Activated T-cell treated with anti-CD3 and anti-CD28 coated beads, Interleukin-2, amount 50 U/mL, for 4 hours (primary cell): Measurements from ENCODE around the gene PLXDC2. TPM values are rescaled to one million over a fixed set of nuclear protein-coding genes. Genes with fewer than 3 reads are reported as not detected.

Source experiments
- ATAC-seq, 2 donors: fragments of 200-7000 bp; cut with Tn5 transposase; one replicate each; pipeline ENCODE4 v1.10.0; 2021
- DNase-seq: peaks from one replicate; pipeline ENCODE4 v3.0.0-alpha.2; 2020
- H3K27me3 Mint-ChIP-seq: one replicate; pipeline ENCODE4 v1.8.0; 2021; ENCODE audit warnings: low read depth, mixed read lengths
- H3K36me3 Mint-ChIP-seq: one replicate; pipeline ENCODE4 v1.8.0; 2022; ENCODE audit warnings: mixed read lengths; ENCODE audit not compliant: insufficient read depth
- H3K4me1 Mint-ChIP-seq: one replicate; pipeline ENCODE4 v1.8.0; 2021; ENCODE audit warnings: low read depth, mixed read lengths
- H3K4me3 Mint-ChIP-seq: one replicate; pipeline ENCODE4 v1.8.0; 2021; ENCODE audit warnings: mild to moderate bottlenecking, moderate library complexity, mixed read lengths
- H3K9me3 Mint-ChIP-seq: one replicate; pipeline ENCODE4 v1.8.0; 2021; ENCODE audit warnings: mixed read lengths
- total RNA-seq, 3 donors: library from RNA; stranded (reverse); gene quantifications; one replicate each; pipeline ENCODE4 v1.2.1, GENCODE V29; 2021

The PLXDC2 gene
- total RNA-seq, 3 donors from 2014 or later = 0.08 to 0.21 (median 0.16) TPM

DNA sequence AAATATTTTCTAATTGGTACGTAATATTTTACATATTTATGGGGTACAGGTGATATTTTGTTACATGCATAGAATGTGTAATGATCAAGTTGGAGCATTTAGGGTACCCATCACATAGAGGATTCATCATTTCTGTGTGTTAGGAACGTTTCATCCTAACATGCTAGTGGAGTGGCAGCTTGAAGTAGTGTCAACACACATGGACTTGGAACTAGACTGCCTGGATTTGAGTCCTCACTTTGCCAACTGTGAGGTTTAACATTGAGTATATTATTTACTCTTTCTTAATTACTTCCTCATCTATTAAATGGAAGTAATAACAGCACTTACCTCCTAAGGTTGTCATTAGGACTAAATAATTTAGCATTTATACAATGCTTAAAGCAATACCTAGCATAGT lies 241.9 kb downstream of the PLXDC2 start:
- Mint-ChIP-seq H3K27me3 (no peaks in the 10 kb centered on the region), H3K36me3 (no peaks in the 10 kb centered on the region), H3K4me1 (no peaks in the 10 kb centered on the region), H3K9me3 (peaks cover 5% of the 10 kb centered on the region), H3K4me3 (no peak overlapping the region)
- DNase-seq (no peak), ATAC-seq (no peak)

DNA sequence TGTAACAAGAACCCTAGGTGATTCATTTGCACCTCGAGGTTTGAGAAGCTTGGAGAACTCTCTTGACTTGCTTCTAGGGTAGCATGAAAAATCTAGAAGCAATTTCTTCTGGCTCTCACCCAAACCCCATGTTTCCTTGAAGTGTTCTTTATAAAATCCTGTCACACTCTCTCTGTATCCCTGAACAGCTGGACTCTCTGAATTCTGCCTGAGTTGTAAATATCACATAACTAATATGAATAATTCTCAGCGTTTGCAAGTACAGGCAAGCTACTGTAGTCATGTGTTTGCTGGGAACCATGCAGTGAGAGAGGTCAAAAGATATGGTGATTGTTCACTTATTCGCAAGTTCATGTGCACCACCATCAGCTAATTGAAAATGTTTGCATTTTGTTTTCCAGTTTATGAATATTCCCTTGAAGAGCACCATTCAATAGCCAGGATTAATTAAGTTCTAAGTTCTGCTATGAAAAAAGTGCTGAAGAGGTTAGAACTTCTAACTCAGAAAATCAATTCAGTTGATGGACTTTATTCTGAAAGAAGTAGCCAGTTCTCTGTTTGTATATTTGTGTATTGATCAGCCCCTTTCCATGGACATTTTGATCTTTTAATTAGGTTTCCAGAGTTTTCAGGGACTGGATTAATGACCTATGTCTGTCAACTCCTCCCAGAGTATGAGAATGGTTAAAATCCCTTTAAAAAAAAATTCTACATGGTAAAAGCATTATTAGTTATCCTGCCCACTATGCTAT lies 243.0 kb downstream of the PLXDC2 start:
- H3K4me1 Mint-ChIP-seq = no peaks in the 10 kb centered on the region
- no peaks in the 10 kb centered on the region for H3K27me3 Mint-ChIP-seq
- ATAC-seq (no peak), DNase-seq (no peak)
- peaks cover 3% of the 10 kb centered on the region for H3K9me3 Mint-ChIP-seq
- H3K36me3 Mint-ChIP-seq = no peaks in the 10 kb centered on the region
- H3K4me3 Mint-ChIP-seq = no peak overlapping the region

DNA sequence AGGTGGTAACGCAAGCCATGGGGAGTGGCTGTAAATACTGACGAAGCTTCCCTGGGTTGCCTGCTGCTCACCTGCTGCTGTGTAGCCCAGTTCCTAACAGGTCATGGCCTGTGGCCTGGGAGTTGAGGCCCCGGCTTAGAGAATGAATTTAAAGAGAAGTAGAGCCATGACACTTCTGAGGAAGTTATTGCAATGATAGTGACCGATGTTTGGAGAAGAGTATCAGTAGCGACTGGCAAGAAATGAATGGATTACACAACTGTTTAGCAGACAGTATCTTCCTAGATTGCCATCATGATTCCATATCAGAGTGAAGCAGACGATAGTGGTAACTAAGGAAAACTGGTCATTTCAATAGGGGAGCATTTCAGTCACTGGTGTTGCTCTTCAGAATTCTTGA lies 249.6 kb downstream of the PLXDC2 start:
- no peaks in the 10 kb centered on the region for H3K27me3 Mint-ChIP-seq
- peaks cover 17% of the 10 kb centered on the region for H3K9me3 Mint-ChIP-seq
- no peaks in the 10 kb centered on the region for H3K4me1 Mint-ChIP-seq
- no peak overlapping the region for H3K4me3 Mint-ChIP-seq
- ATAC-seq = no peak
- no peak for DNase-seq
- H3K36me3 Mint-ChIP-seq = no peaks in the 10 kb centered on the region

DNA sequence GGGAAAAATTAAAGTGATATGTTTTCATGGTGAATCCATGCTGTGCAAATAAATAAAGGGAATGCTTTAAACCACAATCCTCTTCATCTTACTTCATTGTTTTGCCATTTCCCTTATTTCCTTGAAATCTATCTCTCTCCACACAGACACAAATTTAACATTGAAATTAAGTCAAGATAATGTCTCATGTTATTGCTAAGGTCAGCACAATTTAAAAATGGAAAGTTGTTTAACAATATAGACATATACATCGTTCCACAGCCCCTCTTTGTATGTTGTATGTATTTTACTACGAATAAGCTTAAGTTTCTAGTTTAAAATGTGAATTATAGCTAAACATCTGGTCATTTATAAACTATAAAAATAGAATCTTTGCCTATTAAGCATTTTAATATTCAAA lies 256.9 kb downstream of the PLXDC2 start:
- ATAC-seq = no peak
- Mint-ChIP-seq H3K4me1 (no peaks in the 10 kb centered on the region), H3K27me3 (no peaks in the 10 kb centered on the region), H3K36me3 (no peaks in the 10 kb centered on the region), H3K9me3 (peaks cover 21% of the 10 kb centered on the region), H3K4me3 (no peak overlapping the region)
- DNase-seq = no peak

DNA sequence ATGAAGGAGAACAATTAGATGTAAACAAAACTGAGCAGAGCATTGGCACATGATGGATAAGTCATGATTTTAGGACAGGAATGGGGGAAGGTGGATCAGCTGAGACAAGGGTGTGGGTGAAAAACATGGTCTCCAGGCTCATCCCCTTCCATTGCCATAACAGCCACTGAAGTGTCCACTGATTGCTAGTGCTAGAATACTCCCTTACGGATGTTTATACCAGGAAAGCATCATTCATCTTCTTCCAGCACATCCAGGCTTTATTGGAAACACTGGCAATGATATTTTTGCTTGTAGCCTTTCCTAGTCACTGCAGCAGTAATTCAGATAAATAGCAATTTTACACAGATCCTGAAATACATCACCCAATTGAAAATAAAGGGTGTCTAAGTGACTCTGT lies 259.5 kb downstream of the PLXDC2 start:
- Mint-ChIP-seq H3K9me3 (peaks cover 21% of the 10 kb centered on the region), H3K4me3 (no peak overlapping the region), H3K4me1 (no peaks in the 10 kb centered on the region), H3K27me3 (no peaks in the 10 kb centered on the region), H3K36me3 (no peaks in the 10 kb centered on the region)
- no peak for ATAC-seq
- no peak for DNase-seq

DNA sequence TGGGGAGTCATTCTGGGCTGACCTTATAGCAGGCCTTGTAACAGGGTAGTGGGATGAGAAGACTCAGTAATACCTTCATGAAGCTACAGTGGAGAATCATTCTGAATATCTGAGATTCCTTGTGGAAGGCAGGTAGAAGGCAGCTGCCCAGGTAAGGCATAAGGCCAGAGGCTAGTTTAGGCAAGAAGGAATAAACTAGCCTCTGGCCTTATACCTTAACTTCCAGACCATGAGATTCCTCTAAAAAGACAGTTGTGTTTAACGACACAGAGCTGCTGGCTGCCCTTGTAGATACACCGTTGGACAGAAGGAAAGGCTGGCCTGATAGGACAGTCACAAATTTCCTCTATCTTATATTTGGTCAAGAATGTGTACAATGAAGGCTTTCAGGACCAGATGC lies 268.2 kb downstream of the PLXDC2 start:
- Mint-ChIP-seq H3K4me1 (no peaks in the 10 kb centered on the region), H3K4me3 (no peak overlapping the region), H3K9me3 (no peaks in the 10 kb centered on the region), H3K36me3 (no peaks in the 10 kb centered on the region), H3K27me3 (no peaks in the 10 kb centered on the region)
- ATAC-seq (no peak), DNase-seq (no peak)

DNA sequence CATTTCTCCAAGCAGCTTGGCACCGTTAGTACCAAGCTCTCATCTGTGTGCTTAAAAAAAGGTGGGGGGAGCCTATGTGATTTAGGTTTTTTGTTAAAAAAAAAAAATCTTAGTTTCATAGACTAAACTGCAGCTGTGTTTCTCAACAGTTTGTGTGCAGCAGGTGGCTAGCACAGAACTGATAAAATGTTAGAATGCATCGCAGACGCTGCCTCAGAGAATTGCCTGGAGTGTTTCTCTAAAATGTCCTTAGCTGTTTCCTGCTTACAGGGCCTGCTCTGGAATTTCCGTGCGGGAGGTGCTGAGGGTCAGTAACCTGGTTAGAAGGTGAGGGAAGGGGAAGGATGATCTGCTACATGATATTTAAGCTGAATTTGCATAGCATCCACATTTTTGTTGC lies 268.9 kb downstream of the PLXDC2 start:
- Mint-ChIP-seq H3K27me3 (no peaks in the 10 kb centered on the region), H3K4me1 (no peaks in the 10 kb centered on the region)
- ATAC-seq = no peak

DNA sequence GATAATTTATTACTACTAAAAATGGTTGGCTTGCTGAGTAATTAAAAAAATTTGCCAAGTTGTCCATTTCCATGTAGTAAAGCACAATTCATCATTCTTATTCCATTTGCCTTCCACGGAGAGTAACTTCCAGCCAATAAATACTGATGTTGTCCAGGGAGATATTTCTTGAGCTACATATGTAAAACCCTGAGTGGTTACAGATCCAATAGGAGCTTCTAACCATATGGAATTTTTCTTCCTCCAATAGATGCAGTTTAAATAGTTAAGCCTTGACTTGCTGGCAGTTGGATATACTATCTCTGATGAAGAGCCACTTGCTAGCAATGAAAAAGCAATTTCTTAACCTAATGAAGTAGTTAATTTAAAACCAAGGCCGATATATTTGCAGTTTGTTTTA lies 271.1 kb downstream of the PLXDC2 start:
- Mint-ChIP-seq H3K9me3 (peaks cover 6% of the 10 kb centered on the region), H3K27me3 (no peaks in the 10 kb centered on the region), H3K4me3 (no peak overlapping the region), H3K4me1 (no peaks in the 10 kb centered on the region), H3K36me3 (no peaks in the 10 kb centered on the region)
- DNase-seq (no peak), ATAC-seq (no peak)

More for the DNA sequence above, 268.9 kb downstream of the PLXDC2 start:
- Mint-ChIP-seq H3K36me3 (no peaks in the 10 kb centered on the region), H3K9me3 (no peaks in the 10 kb centered on the region), H3K4me3 (no peak overlapping the region)
- DNase-seq = no peak

DNA sequence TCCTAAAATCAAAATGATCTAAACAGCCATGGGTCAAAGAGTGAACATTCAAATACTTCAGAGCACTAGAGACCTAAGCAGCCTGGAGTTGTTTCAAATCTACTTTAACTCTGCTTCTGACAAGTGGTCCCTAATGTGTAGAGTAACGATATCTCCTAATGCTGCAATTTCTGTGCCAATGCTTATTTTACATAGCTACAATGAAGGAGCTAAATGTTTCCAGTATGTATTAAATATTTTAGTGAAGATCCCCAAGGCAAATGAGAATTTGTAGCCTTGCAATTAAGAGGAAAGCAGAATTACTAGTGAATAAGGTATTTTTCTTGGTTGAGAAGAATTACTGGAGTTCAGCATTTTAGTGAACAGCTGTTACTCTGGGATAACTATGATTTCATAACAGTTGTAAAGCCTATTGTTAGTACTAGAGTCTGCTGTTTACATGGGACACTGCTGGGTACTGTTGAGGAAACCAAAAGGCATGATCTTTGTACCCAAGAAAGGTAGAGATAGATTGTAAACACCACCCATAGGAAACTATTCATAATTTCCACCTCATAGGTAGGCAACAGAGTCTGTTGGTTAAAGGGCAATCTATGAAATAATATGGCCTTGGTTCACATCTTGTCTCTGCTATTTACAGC lies 271.9 kb downstream of the PLXDC2 start:
- H3K4me1 Mint-ChIP-seq = no peaks in the 10 kb centered on the region
- H3K36me3 Mint-ChIP-seq = no peaks in the 10 kb centered on the region
- H3K4me3 Mint-ChIP-seq = no peak overlapping the region
- H3K27me3 Mint-ChIP-seq = no peaks in the 10 kb centered on the region
- ATAC-seq = no peak
- DNase-seq = no peak
- peaks cover 9% of the 10 kb centered on the region for H3K9me3 Mint-ChIP-seq

DNA sequence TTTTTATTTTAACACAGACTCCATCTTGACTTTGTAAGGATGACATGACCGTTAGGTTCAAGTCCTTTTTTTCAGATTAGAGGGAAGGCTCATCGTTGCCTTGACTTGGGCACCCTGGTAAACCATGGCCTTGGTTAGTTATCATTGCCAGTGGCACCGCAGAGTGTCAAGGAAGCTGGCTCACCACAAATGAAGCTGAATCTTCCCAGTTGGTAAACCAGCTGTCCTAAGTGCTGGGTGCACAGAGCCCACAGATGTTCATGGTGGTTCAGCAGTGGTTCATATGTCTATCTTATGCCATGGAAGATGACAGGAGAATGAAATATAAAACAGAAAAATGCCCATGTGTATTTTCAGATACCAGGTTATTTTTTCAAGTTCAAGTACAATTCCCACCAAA lies 273.6 kb downstream of the PLXDC2 start:
- H3K36me3 Mint-ChIP-seq = no peaks in the 10 kb centered on the region
- no peak for ATAC-seq
- H3K9me3 Mint-ChIP-seq = peaks cover 9% of the 10 kb centered on the region
- H3K4me1 Mint-ChIP-seq = no peaks in the 10 kb centered on the region
- no peak overlapping the region for H3K4me3 Mint-ChIP-seq
- no peaks in the 10 kb centered on the region for H3K27me3 Mint-ChIP-seq
- no peak for DNase-seq

DNA sequence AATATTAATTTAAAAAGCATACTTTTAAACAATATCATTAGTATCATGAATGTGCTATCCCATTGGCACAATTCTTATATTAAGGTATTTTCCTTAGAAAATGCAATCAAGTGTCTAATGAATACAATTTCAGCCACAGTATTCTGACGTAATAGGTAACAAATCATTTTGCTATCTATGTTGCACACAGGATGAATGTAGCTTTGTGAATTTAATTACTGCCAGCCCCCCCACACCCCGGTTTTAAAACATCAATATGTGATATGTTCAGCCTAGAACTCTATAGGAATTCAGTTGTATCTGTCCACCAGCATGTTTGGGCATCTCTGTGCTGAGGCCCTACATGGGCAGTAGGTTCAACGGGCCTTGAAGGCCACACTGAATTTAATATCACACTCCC lies 274.6 kb downstream of the PLXDC2 start:
- no peak overlapping the region for H3K4me3 Mint-ChIP-seq
- no peaks in the 10 kb centered on the region for H3K27me3 Mint-ChIP-seq
- H3K4me1 Mint-ChIP-seq = no peaks in the 10 kb centered on the region
- ATAC-seq (no peak), DNase-seq (no peak)
- no peaks in the 10 kb centered on the region for H3K36me3 Mint-ChIP-seq
- peaks cover 16% of the 10 kb centered on the region for H3K9me3 Mint-ChIP-seq

DNA sequence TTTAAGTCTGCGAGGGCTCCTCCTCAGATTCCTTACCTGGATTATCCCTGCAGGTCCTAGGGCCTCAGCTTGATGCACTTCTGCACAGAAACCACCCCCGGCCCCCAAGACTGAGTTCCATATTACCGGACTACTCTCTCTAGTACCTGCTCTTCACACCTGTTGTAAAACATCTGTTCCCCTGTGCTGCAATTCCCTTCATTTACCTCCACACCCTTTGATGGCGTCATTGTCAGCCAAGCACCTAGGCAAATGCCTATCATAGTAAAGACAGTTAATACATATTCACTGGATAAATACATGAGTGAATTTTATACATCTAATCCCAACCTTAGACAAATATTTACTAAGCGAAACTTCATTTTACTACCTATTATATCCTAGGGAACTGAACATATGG lies 275.5 kb downstream of the PLXDC2 start:
- H3K4me3 Mint-ChIP-seq = no peak overlapping the region

DNA sequence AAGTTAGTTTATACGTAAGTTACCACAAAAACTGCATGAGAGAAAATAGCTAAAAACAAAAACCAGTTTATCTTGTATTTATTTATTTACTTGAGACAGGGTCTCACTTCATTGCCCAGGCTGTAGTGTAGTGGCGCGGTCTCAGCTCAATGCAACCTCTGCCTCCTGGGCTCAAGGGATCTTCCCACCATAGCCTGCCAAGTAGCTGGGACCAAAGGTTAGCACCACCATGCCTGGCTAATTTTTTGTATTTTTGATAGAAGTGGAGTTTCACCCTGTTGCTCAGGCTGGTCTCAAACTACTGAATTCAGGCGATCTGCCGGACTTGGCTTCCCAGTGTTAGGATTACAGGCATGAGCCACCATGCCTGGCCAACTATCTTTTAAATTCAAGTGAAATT lies 277.4 kb downstream of the PLXDC2 start:
- H3K9me3 Mint-ChIP-seq = peaks cover 16% of the 10 kb centered on the region
- no peak for ATAC-seq
- no peaks in the 10 kb centered on the region for H3K36me3 Mint-ChIP-seq
- H3K4me1 Mint-ChIP-seq = no peaks in the 10 kb centered on the region
- DNase-seq = no peak
- H3K27me3 Mint-ChIP-seq = no peaks in the 10 kb centered on the region
- H3K4me3 Mint-ChIP-seq = no peak overlapping the region

More for the DNA sequence above, 275.5 kb downstream of the PLXDC2 start:
- ATAC-seq = no peak
- H3K27me3 Mint-ChIP-seq = no peaks in the 10 kb centered on the region
- peaks cover 16% of the 10 kb centered on the region for H3K9me3 Mint-ChIP-seq
- no peaks in the 10 kb centered on the region for H3K4me1 Mint-ChIP-seq
- no peaks in the 10 kb centered on the region for H3K36me3 Mint-ChIP-seq
- DNase-seq = no peak

DNA sequence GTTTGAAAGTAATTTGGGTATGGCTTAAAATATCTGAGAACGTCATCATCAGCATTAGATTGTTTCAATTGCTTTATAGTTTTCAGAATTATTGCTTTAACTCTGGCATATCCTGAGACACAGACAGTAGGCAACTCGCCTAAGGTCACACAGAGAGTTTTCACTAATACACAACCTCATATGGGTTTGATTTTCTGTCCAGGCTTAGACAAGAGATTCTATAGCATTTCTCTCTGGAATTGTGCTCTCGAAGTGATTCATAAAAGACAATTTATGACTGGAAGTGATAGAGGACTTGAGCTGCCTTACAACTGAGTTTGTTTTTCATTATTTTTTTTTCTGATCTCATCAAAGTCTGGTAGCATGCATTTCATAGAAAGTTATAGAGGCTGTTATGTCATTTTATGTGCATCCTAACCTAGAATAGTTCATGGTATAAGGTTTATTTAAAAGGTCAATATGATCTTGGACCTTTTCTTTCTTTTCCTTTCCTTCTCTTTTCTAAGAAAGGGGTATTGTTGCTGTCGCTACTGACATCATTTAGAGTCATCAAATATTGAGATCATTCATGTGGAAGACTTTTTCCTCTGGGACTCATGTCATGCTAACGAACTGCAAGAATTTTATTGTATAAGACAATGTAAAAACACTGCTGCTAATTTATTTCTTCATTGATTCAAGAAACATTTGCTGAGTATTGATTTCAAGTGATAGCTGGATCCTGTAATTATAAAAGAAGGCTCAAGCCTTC lies 278.2 kb downstream of the PLXDC2 start:
- no peaks in the 10 kb centered on the region for H3K27me3 Mint-ChIP-seq
- H3K4me1 Mint-ChIP-seq = no peaks in the 10 kb centered on the region
- DNase-seq (no peak), ATAC-seq (no peak)
- peaks cover 16% of the 10 kb centered on the region for H3K9me3 Mint-ChIP-seq
- no peaks in the 10 kb centered on the region for H3K36me3 Mint-ChIP-seq
- no peak overlapping the region for H3K4me3 Mint-ChIP-seq

DNA sequence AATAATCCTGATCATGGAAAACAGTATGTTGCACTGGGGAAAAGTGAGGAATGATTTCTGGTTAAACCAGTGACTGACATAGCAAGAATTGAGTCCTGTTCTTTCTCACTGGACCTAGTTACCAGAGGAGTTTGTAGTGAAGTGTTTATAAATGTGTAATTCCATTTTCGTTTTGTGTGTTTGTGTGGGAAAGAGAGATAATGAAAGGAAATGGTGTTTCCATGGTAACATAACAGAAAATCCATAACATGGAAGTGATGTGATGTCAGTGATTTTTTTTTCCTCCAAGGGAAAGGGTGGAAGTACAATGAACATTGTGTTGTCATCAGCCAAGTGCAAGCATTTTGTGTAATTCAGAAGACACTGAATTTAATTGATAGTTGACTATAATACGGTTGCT lies 283.9 kb downstream of the PLXDC2 start:
- ATAC-seq = no peak
- no peaks in the 10 kb centered on the region for H3K4me1 Mint-ChIP-seq

More for the DNA sequence above, 283.9 kb downstream of the PLXDC2 start:
- no peak for DNase-seq
- H3K36me3 Mint-ChIP-seq = no peaks in the 10 kb centered on the region
- no peaks in the 10 kb centered on the region for H3K27me3 Mint-ChIP-seq
- H3K9me3 Mint-ChIP-seq = peaks cover 9% of the 10 kb centered on the region
- H3K4me3 Mint-ChIP-seq = no peak overlapping the region
